ENCODE results near the gene RAB4A.

RAB4A gene, protein sequence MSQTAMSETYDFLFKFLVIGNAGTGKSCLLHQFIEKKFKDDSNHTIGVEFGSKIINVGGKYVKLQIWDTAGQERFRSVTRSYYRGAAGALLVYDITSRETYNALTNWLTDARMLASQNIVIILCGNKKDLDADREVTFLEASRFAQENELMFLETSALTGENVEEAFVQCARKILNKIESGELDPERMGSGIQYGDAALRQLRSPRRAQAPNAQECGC

DNA sequence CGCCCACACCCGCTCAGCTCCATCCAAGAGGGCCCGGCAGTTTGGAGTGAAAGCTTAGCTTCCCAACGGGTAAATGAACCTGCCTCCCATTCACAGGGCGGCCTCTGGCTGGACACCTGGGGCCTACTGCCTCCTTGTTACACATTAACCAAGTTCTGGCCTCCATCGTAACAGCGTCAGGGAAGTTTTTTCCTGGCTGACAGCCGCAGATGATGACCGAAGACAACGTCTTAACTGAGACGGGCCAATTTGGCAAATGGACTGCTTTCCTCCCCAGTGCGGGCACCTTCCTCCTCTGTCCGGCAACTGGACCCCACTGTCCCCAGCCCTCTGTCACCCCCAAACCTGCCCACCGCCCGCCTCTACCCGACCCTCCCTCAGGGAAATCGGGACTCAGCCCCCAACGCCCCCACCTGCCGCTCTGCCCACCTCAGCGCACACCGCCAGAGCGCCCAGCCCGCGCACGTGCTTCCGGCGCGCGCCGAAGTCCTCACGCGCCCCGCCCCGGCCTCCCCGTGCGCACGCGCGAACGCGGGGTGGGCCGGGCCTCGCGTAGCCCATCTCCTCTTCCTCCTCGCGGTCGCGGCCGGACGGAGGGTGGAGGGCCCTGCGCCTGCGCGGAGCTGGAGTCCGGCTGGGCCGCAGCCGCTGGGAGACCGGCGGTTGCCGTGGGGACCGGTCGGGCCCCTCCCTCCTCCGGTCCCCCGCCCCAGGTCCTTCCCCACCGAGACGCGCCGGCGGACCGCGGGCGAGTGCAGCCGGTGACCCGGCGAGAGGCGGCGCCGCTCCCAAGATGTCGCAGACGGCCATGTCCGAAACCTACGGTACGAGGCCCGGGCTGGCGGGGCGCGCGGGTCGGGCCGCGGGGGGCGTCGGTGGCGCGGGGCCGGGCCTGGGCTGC, at the start of gene RAB4A:
Gene RAB4A, plus strand, starts transcription at position 565 of the 901 bp plus-strand sequence. Its CDS starts 229 bp downstream, at position 794.
- peak; percentile 83 to 84 for DNase-seq
- no peaks in the 10 kb centered on the region for H3K27me3 Mint-ChIP-seq
- H3K4me1 Mint-ChIP-seq: peaks cover 34% of the 10 kb centered on the region
- peak; percentile 91 for ATAC-seq
- H3K4me3 Mint-ChIP-seq: peak within 1 kb of the TSS; percentile 90 to 91
- H3K27ac Mint-ChIP-seq: peak within 1 kb of the TSS; percentile 90 to 91
- peaks cover 5 to 7% of the 10 kb centered on the region in 2 donors for H3K9me3 Mint-ChIP-seq

DNA sequence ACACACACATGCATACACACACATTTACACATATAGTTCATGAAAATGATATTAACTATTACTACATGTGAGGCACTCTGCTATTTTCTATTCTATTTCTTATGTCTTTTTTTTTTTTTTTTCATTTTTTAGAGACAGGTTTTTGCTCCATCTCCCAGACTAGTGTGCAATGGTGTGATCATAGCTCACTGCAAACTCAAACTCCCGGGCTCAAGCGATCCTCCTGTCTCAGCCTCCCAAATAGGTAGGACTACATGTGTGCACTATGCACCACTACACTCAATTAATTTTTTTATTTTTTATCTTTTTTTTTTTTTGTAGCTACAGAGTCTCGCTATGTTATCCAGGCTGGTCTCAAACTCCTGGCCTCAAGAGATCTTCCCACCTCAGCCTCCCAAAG, 48.8 kb upstream of the RAB4A start:
- no peaks in the 10 kb centered on the region for H3K4me1 Mint-ChIP-seq
- DNase-seq (no peak), ATAC-seq (no peak)
- no peaks in the 10 kb centered on the region for H3K27me3 Mint-ChIP-seq
- no peak overlapping the region for H3K4me3 Mint-ChIP-seq
- H3K9me3 Mint-ChIP-seq: no peaks in the 10 kb centered on the region
- H3K27ac Mint-ChIP-seq: no peak overlapping the region

DNA sequence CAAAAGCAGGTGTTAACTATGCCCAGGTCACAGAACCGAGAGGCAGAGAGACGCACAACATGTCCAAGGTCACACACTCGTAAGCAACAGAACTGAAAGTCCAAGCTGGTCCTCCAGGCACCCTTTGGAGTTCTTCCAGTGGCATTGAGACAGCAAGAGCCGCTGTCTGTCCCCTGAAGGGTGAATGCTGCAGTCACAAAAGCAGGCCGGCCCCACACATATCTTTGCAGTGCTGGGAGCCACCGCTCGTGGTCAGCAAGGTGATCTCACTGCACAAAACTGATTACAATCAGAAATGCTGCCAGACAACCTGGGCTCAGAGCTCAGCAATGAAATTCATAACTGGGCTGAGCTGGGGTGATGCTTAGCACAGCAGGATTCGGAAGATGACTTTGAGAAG, 47.4 kb upstream of the RAB4A start:
- Mint-ChIP-seq H3K9me3 (no peaks in the 10 kb centered on the region), H3K4me3 (no peak overlapping the region), H3K4me1 (peaks cover 6% of the 10 kb centered on the region), H3K27me3 (no peaks in the 10 kb centered on the region), H3K27ac (no peak overlapping the region)
- no peak for DNase-seq
- ATAC-seq: no peak

DNA sequence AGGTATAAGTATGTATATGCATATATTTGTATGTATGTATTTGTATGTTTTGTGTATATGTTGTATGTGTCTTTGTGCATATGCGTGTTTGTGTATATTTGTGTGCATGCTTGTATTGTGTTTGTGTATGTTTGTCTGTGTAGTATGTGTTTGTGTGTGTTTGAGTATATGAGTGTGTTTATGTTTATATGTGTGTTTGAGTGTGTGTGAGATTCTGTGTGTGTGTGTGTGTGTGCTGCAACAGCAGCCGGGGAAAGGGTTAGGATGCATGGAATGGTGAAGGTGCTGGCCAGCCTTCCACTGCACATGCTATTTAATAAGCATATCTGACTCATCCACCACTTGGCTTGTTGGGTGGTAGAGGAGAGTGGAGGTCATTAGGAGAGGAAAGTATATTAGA, 46.6 kb upstream of the RAB4A start:
- DNase-seq (no peak), ATAC-seq (no peak)
- no peaks in the 10 kb centered on the region for H3K9me3 Mint-ChIP-seq
- no peak overlapping the region for H3K4me3 Mint-ChIP-seq
- peaks cover 6% of the 10 kb centered on the region for H3K4me1 Mint-ChIP-seq
- H3K27me3 Mint-ChIP-seq: no peaks in the 10 kb centered on the region
- no peak overlapping the region for H3K27ac Mint-ChIP-seq

DNA sequence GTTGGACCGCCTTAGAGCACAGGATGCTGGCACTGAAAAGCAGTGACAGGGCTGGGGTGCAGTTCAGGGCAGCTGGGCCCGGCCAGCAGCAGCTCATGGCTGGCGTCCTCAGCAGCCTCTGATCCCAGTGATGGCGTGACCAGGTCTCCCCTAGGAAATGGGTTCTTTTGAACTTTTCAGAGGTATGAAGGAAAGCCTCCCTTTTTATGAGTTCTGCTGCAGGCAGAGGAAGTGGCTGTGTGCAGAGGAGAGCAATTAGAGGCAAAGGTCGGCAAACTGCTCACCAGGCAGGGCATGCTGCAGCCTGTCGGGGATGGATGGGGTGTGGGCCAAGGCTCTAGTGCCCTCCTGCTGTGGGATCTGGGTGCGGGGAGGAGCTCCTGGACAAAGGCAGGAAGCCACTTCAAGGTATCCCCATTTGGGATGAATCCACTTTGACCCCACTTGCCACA, 45.6 kb upstream of the RAB4A start:
- no peak overlapping the region for H3K27ac Mint-ChIP-seq
- ATAC-seq (no peak), DNase-seq (no peak)
- H3K9me3 Mint-ChIP-seq: no peaks in the 10 kb centered on the region
- no peaks in the 10 kb centered on the region for H3K27me3 Mint-ChIP-seq
- H3K4me3 Mint-ChIP-seq: no peak overlapping the region
- H3K4me1 Mint-ChIP-seq: peaks cover 14% of the 10 kb centered on the region

DNA sequence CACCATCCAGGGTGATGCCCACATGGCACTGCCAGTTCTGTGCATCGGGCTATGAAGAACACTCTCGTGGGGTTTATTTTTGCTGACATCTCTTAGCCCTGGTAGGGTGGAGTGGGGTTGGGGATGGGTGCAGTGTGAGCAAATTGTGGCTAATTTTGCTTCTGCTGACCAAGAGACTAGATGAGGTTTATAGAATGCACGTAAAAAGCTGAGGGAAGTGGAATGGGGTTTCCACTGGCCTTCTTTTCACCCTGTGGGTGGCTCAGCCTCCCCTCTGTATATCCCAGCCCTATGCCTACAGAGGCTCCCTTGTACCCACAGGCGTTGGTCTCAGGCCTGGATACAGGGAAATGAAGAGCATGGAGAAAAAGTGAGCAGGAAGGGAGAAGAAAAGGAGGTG, 44.1 kb upstream of the RAB4A start:
- Mint-ChIP-seq H3K9me3 (no peaks in the 10 kb centered on the region), H3K27ac (no peak overlapping the region), H3K4me3 (no peak overlapping the region), H3K27me3 (no peaks in the 10 kb centered on the region), H3K4me1 (peaks cover 14% of the 10 kb centered on the region)
- ATAC-seq: no peak
- DNase-seq: no peak

DNA sequence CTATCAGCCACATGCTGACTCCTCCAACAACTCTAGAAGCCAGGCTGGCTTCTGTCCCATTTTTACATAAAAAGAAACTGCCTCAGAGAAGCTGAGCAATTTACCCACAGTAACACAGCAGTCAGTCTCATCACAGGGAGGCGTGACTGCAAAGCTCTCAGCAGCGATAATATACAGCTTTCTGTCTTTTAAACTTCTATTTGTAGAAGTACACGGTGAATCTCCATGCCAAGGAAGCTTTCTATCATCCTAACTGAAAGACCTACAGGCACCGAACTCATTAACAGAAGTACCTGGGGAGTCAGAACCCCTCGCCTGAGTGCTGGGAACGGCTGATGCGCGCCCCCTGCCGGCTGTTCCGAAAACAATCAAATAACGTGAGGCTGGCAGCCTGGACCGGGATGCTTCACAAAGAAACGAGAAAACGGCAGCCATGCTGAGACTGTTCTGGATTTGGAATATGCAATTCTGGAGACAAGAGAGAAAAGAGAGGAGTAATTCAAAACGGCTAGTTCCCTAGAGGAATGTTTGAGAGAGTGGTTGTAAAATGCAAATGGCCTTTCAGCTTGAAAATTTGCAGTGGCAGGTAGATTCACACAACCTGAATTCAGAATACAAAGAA, 43.5 kb upstream of the RAB4A start:
- peak; percentile 75 for ATAC-seq
- no peak overlapping the region for H3K4me3 Mint-ChIP-seq
- no peak overlapping the region for H3K27ac Mint-ChIP-seq

DNA sequence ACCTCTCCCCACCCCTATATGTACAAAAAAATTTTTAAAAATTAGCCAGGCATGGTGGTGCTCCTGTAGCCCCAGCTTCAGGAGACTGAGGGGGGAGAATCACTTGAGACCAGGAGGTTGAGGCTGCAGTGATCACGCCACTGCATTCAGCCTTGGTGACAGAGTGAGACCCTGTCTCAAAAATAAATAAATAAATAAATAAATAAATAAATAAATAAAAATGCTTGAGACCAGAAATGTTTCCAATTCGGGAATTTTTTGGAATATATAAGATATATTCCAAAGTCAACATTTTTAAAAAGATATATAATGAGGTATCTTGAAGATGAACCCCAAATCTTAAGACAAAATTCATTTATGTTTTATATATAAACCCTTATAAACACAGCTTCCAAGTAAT, 42.4 kb upstream of the RAB4A start:
- Mint-ChIP-seq H3K9me3 (no peaks in the 10 kb centered on the region), H3K4me3 (no peak overlapping the region), H3K4me1 (peaks cover 14% of the 10 kb centered on the region), H3K27me3 (no peaks in the 10 kb centered on the region), H3K27ac (no peak overlapping the region)
- no peak for ATAC-seq
- DNase-seq: no peak

More for the DNA sequence above, 43.5 kb upstream of the RAB4A start:
- peak; percentile 70 to 71 for DNase-seq
- Mint-ChIP-seq H3K9me3 (no peaks in the 10 kb centered on the region), H3K4me1 (peaks cover 14% of the 10 kb centered on the region), H3K27me3 (no peaks in the 10 kb centered on the region)

DNA sequence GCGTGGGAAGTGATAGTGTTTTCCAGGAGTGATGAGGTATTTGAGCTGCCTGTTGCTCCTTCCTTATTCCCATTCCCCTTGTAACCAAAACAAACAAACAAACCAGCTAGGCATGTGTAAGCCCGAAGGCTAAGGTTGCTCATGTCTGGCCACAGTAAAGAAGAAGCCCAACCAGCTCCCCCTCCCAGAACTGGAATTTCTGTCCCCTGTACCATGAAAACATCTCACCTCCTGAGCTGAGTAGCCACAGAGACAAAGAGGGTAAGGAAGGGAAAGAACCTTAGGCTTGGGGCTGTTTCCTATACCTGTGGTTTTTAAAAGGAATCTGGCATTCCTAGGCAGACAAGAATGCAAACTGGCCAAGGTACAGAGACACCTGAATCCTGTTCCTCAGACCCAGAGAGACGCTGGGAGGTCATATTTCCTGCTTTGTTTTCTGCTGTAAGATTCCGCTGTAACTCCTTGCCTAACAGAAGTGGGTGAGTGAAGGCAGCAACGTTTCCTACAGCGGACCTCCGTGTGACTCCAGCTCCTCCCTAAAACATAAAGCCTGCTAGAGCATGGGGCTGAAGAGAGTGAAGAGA, 41.7 kb upstream of the RAB4A start:
- Mint-ChIP-seq H3K4me1 (peaks cover 14% of the 10 kb centered on the region), H3K4me3 (no peak overlapping the region), H3K9me3 (no peaks in the 10 kb centered on the region), H3K27me3 (no peaks in the 10 kb centered on the region), H3K27ac (no peak overlapping the region)
- ATAC-seq (peak; percentile 33), DNase-seq (no peak)

DNA sequence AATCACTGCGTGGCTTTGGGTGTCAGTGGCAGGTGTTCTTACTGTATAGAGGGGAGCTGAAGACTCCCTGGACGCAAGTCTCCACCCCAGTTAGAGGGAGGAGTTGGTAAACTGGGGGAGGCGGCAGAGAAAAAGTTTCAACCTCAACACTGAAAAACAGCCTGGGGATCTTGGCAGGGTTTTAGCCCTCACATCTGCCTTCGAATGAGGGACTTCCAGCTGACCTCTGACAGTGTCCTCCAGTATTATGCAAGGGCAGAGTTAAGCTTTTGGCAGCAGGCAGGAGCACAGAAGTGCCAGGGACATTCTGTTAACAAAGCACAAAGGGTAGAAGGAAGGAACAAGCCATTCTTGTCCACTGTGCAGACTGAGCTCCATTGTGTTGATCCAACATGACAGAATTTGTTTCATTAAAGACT, 41.2 kb upstream of the RAB4A start:
- peaks cover 14% of the 10 kb centered on the region for H3K4me1 Mint-ChIP-seq
- H3K9me3 Mint-ChIP-seq: no peaks in the 10 kb centered on the region
- no peak for DNase-seq
- H3K4me3 Mint-ChIP-seq: no peak overlapping the region
- no peaks in the 10 kb centered on the region for H3K27me3 Mint-ChIP-seq
- ATAC-seq: peak; percentile 17
- no peak overlapping the region for H3K27ac Mint-ChIP-seq

DNA sequence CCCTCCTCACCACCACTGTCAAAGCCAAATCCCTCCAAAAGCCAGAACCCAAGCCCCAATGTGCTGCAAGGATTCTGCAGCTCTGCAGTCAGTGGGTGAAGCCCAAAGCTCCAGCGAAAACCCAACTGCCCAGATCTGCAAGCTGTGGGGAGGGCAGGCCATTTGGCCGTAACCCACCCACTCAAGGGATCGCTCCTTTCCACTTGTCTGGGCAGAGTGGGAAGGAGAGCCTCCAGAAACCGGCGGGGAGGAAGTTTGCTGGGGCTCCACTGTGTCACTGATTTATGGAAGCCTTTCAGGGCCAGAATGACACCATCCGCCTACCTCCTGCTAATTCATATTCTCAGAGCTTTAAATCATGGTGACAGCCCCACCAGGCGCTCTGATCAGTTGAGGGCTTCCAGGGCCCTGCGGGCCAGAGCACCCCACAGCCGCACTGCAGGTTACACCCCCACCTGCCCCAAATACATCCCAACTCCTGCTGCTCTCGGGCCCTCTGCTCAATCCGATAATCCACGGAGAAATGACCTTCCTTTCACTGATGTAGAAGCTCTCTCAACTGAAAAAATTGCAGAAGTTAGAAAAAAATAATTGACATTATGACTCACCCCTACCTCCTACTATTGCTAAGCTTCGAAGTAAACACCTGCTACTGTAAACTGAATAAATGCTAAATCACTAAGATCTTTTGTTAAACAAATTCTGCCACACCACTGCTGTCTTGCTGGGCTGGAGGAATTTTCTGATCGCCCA, 40.6 kb upstream of the RAB4A start:
- no peak for ATAC-seq
- Mint-ChIP-seq H3K4me3 (no peak overlapping the region), H3K27ac (no peak overlapping the region), H3K4me1 (peaks cover 14% of the 10 kb centered on the region), H3K9me3 (no peaks in the 10 kb centered on the region), H3K27me3 (no peaks in the 10 kb centered on the region)
- no peak for DNase-seq

DNA sequence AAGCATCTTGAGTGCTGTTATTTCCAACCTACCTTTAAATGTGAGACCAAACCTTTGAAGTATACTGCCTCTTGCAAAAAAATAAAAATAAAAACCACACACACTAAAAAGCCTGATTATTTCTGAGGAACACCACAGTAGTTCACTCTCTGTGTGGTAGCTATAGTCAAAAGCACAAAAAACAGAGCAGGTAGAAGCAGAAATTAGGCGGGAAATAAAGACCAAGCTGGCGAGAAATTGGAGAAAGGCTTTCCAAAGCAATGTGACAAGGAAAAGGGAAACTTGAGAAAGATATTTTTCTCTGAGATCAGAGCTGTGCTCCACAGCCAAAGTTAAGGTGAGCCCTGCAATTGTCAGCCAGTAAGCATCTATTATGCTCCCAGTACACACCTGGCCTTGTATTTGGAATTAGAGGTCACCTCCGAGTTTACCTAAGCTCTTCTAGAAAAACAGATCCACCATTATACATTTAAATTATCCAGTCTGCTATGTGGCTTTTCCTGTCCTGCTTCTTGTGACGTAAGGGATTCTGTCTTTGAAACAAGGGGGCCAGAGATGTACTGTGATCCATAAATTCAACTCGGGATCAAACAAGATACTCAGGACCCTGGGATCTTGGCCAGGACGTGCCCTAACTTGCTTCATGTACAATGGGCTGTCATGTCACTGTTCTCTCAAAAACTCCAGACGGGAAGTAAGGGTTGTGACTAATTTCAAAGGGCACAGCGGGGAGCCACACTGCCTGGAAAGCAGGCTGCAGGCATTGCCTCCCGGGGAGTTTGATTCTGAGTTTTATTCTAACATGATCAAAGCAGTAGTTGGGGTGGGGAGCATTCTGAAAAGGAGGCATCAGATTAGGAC, 39.8 kb upstream of the RAB4A start:
- no peak for ATAC-seq
- no peaks in the 10 kb centered on the region for H3K27me3 Mint-ChIP-seq
- H3K27ac Mint-ChIP-seq: no peak overlapping the region
- DNase-seq: no peak
- H3K9me3 Mint-ChIP-seq: no peaks in the 10 kb centered on the region
- peaks cover 14% of the 10 kb centered on the region for H3K4me1 Mint-ChIP-seq
- no peak overlapping the region for H3K4me3 Mint-ChIP-seq

DNA sequence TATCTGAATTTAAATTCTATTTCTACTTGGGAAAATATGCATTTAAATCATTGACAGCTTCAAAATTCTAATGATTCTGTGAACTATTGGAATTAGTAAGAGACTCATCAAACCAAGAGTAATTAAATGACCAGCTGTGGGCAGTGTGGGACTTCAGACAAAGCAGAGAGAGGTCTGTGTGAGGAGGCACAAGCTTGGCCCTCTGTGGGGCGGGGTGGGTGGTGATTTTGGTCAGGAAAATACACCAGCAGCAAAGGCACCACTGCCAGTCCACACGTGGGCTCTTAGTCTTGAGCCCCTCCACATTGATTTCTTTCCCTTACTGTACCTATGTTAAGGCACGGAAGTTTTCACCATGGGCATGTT, 39.2 kb upstream of the RAB4A start:
- ATAC-seq (no peak), DNase-seq (no peak)
- no peak overlapping the region for H3K27ac Mint-ChIP-seq
- peaks cover 14% of the 10 kb centered on the region for H3K4me1 Mint-ChIP-seq
- no peaks in the 10 kb centered on the region for H3K9me3 Mint-ChIP-seq
- H3K4me3 Mint-ChIP-seq: no peak overlapping the region
- no peaks in the 10 kb centered on the region for H3K27me3 Mint-ChIP-seq

DNA sequence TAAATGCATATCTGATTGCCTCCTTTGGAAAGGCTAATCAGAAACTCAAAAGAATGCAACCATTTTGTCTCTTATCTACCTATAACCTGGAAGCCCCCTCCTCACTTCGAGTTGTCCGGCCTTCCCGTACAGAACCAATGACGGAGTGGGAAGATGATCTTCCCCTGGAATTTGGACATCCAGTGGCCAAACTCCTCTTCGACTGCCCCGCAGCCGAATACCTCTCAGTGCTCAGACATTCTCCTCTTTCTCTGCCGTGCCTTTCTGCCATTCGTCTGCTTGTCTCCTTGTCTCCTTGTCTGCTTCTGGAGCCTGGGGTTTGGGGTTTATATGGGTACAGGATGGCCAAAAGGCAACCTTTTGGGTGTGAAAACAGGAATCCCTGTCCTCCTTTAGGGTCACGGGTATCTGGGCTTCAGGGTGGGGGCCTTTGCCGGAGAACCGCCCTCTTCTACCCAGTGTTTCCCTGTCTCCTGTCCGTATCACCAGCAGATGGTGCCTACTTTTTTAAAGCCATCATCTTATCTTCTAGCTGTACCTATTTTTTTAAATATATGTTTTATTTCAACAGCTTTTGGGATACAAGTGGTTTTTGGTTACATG, 35.9 kb upstream of the RAB4A start:
- no peak for ATAC-seq
- H3K4me1 Mint-ChIP-seq: peaks cover under 1% of the 10 kb centered on the region
- H3K9me3 Mint-ChIP-seq: no peaks in the 10 kb centered on the region
- H3K27me3 Mint-ChIP-seq: no peaks in the 10 kb centered on the region
- DNase-seq: no peak
- H3K27ac Mint-ChIP-seq: peak overlapping the region in 1 of 2 donors; percentile 23
- H3K4me3 Mint-ChIP-seq: no peak overlapping the region
